GM12892 (cell line): ENCODE results near the gene ANKRD40.

ENCODE experiments used
- DNase-seq: peaks from one replicate; pipeline ENCODE4 v3.0.0; 2011; ENCODE audit not compliant: insufficient read length
- FAIRE-seq: peaks from 2 replicates; lab custom pipeline; 2011; peaks lifted over from hg19 to GRCh38; lab: Jason Lieb, UNC
- POLR2A ChIP-seq: IDR thresholded peaks from 2 replicates; pipeline ENCODE4 v1.6.1; 2011; ENCODE audit warnings: low read depth, low read length, control low read depth
- POLR2AphosphoS5 ChIP-seq: IDR thresholded peaks from 2 replicates; pipeline ENCODE4 v1.6.1; 2011; ENCODE audit warnings: low read depth, low read length, control low read depth
- TAF1 ChIP-seq: IDR thresholded peaks from 2 replicates; pipeline ENCODE4 v1.6.1; 2011; ENCODE audit warnings: low read depth, mild to moderate bottlenecking, control low read depth, low read length, borderline replicate concordance

The ANKRD40 gene

GRCh38 chr17:50675190-50675589 lies 32.5 kb downstream of the ANKRD40 start:
- no peak for DNase-seq
- FAIRE-seq, result no peak
- TF ChIP-seq POLR2AphosphoS5 (no peak), POLR2A (no peak), TAF1 (no peak)

GRCh38 chr17:50672831-50673551 lies 34.7 kb downstream of the ANKRD40 start:
- no peak for TF ChIP-seq POLR2A
- no peak for TF ChIP-seq POLR2AphosphoS5
- no peak for TF ChIP-seq TAF1
- DNase-seq, result no peak
- FAIRE-seq, result no peak

GRCh38 chr17:50672071-50672470 lies 35.6 kb downstream of the ANKRD40 start:
- no peak for FAIRE-seq
- no peak for TF ChIP-seq TAF1
- TF ChIP-seq POLR2A, result no peak
- TF ChIP-seq POLR2AphosphoS5, result no peak
- no peak for DNase-seq

- DNase-seq (no peak), FAIRE-seq (no peak)
- TF ChIP-seq TAF1, result no peak
- TF ChIP-seq POLR2A, result no peak
- TF ChIP-seq POLR2AphosphoS5, result no peak
Measured at GRCh38 chr17:50668838-50669581, 38.7 kb downstream of the ANKRD40 start.

GRCh38 chr17:50668025-50668837 lies 39.5 kb downstream of the ANKRD40 start:
- TF ChIP-seq POLR2A (no peak), POLR2AphosphoS5 (no peak), TAF1 (no peak)
- no peak for DNase-seq
- no peak for FAIRE-seq

- FAIRE-seq, result no peak
- TF ChIP-seq POLR2AphosphoS5, result no peak
- no peak for TF ChIP-seq POLR2A
- no peak for TF ChIP-seq TAF1
Measured at GRCh38 chr17:50667259-50668024, 40.3 kb downstream of the ANKRD40 start.

GRCh38 chr17:50666316-50666715 lies 41.4 kb downstream of the ANKRD40 start:
- FAIRE-seq, result no peak
- DNase-seq, result no peak
- no peak for TF ChIP-seq TAF1
- TF ChIP-seq POLR2A, result no peak
- no peak for TF ChIP-seq POLR2AphosphoS5

More at GRCh38 chr17:50667259-50668024, 40.3 kb downstream of the ANKRD40 start:
- no peak for DNase-seq

GRCh38 chr17:50665838-50666237 lies 41.9 kb downstream of the ANKRD40 start:
- TF ChIP-seq POLR2A, result no peak
- TF ChIP-seq TAF1, result no peak
- no peak for TF ChIP-seq POLR2AphosphoS5
- FAIRE-seq, result no peak

GRCh38 chr17:50664788-50665458 lies 42.8 kb downstream of the ANKRD40 start:
- DNase-seq, result no peak
- no peak for FAIRE-seq
- TF ChIP-seq POLR2AphosphoS5, result no peak
- TF ChIP-seq TAF1, result no peak
- no peak for TF ChIP-seq POLR2A

More at GRCh38 chr17:50665838-50666237, 41.9 kb downstream of the ANKRD40 start:
- DNase-seq, result no peak

GRCh38 chr17:50663812-50664374 lies 43.8 kb downstream of the ANKRD40 start:
- TF ChIP-seq TAF1 (no peak), POLR2AphosphoS5 (no peak), POLR2A (no peak)
- no peak for FAIRE-seq
- no peak for DNase-seq
